ENCODE results near the gene PLEKHG4.
A peak's percentile ranks its signal among the peaks of the same experiment; 100 is the strongest.

PLEKHG4 gene

DNA sequence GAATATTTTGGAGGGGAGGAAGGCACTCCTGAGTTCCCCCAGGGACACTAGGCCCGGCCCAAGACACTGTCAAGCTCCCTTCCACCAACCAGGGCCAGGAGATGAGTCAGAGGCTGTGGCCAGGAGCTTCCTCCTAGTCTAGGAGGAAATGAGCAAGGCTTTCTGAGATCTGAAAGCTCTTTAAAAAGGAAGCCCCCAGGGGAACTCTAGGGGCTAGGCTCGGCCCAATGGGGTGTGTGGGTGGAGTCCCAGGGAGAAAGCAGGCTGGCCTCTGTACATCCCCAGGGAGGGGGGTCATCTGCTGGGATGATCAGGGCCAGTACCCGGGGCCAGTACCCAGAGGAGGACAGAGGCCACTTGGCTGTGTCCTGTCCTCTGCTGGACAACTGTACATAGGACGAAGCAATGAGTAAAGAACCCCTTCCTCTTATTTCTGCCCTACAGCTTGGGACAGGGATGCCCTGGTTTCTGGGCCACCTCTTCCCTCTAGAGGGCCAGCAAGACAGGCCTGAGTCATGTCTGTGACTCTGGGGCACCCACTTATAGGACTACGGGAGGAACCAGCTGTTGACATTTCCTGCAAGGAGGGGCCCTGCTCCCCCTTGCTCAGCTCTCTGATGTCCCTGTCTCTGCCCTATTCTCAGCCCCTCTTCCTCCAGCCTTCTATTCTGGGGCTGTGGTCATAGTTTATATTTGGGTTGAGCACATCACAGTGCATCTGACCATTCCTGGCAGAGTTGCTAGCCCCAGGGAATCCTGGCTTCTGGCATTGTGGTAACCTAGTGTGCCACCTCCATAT is 34.7 kb upstream of the PLEKHG4 start:
- peak; percentile 58 for DNase-seq (ENCODE audit: low read depth)

DNA sequence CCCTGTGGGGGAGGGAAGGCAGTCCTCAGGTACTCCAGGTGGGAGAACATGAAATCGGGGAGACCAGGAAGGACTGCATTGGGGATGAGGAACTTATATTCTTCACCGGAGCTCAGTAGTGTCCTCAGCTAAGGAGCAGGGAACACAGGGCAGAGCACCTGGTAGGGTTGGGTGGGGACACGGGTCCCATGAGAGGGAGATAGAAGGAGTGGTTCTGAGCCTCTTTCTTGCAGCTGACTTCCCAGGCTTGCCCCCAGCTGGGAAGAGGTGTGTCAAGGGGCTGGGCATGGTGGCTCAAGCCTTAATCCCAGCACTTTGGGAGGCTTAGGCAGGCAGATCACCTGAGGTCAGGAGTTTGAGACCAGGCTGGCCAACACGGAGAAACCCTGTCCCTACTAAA is 34.1 kb upstream of the PLEKHG4 start:
- DNase-seq (ENCODE audit: low read depth): no peak

DNA sequence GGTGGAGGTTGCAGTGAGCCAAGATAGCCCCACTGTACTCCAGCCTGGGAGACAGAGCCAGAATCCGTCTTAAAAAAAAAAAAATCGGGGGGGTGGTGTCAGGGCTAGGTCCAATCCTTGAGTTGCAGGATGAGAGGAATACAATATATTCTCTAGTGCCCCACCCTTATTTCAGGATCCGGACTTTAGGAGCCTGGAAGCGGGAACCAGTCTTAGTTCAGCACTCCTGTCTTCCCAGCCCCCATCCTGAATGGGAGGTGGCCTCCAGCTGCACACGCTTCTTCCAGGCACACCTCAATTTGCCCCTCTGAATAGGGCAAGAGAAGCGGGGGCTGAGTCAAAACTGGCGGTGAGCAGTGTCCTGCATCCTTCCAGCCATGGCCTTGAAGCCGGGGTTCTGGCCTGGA is 33.7 kb upstream of the PLEKHG4 start:
- no peak for DNase-seq (ENCODE audit: low read depth)

DNA sequence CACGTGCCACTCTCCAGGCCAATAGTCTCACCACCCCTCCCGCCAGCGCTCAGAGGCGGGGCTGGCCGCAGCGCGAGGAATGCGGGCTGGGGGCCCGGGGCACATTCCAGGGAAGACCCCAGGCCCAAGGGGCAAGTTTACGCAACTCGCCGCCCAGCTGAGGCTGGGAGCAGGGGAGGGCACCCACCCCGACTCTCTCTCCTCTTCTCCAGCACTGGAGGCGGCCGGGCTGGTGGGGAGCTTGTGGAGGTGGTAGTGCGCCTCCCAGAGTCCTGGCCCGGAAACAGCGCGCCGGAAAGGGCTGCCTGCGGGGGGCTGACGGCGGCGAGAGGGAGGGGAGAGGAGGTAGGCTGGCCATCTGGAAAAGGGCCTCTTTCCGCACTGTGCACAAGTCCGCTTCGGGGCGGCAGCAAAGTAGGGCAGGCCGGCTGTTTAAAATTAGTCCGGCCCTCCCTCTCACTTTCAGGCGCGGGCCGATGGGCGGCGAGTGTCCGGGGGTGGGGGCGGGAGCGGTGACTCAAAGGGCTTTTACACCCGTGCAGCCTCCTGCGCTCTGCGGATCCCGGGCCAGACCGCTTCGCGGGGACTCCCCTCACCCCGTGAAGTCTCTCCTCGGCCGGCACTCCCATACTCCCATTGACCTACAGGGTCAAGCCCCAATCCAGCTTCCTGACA is 33.1 kb upstream of the PLEKHG4 start:
- DNase-seq (ENCODE audit: low read depth): peak; percentile 25

DNA sequence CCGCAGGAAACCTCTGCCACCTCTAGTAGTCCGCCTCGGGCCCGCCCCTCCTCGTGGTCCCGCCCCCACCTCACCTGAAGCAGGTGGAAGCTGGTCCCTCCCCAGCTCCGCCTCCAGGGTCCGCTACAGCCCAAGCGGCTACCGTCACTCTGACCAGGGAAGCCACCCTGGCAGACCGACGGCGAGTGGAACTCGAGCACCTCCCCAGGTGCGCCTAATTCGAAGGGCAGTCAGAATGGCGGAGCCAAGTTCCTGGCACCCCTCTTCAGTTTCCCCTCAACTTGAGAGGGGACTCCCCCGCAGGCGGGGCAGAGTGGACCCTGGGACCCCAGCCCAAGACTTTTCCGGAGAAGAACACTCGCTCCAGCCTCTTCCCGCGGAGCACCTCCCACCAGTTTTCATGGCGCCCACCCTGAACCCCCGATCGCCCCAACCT is 32.6 kb upstream of the PLEKHG4 start:
- no peak for DNase-seq (ENCODE audit: low read depth)

DNA sequence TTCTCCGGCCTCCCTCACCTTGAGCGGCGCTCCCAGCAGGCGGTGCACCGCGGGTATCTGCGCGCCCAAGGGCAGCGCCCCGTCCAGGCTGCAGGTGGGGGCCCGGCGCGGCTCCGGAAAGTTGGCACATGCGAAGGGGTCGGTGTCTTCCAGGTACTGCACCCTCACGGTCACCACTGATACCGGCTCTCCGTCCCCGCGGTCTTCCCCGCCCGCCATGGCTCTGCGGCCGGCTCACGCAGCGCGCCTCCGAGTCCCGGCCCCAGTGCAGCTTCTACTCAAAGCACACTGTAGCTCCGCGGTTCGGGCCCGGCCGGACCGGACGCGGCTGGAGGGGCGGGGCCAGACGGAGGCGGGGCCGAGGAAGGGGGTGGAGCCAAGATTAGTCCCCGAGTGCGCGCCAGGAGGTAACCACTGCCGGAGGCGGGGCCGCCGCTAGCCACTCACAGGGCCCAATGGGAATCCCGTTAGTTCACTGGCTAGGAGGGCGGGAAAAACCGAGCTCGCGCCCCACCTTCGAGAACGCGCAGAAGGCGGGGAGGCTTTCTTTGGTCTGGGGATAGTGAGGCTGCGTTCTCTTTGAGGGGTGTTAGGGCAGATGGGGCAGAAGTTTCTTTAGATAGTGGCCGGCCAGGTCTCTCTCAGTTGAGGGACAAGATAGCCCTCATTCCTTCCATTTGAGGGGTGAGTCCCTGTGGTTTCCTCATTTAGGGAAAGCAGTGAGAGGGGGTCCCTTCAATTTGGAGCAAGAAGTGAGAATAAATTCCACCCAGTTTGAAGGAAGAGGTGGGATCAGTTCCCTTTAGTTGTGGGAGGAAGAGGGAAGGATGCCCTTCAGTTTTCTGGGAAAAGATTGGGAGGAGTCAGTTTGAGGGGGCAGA is 31.9 kb upstream of the PLEKHG4 start, which contains the start of gene FHOD1:
Gene FHOD1, minus strand, starts transcription at position 290 of the 881 bp plus-strand sequence. Its CDS starts 71 bp downstream, at position 219.
- peak; percentile 92 for DNase-seq (ENCODE audit: low read depth)

DNA sequence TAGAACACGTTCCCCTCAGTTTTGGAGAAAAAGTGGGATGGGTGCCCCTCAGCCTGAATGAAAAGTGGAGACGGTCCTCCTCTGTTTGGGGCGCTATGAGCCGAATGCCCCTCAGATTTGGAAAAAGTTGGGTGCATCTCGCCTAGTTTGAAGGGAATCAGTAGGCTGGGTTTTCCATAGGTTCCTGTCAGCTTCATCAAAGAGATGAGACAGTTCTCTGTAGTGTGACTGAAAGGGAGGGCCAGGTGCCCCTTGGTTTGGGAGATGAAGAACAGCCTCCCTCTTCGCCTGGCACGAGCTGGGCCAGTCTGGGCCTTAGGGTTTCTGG is 31.3 kb upstream of the PLEKHG4 start:
- no peak for DNase-seq (ENCODE audit: low read depth)

DNA sequence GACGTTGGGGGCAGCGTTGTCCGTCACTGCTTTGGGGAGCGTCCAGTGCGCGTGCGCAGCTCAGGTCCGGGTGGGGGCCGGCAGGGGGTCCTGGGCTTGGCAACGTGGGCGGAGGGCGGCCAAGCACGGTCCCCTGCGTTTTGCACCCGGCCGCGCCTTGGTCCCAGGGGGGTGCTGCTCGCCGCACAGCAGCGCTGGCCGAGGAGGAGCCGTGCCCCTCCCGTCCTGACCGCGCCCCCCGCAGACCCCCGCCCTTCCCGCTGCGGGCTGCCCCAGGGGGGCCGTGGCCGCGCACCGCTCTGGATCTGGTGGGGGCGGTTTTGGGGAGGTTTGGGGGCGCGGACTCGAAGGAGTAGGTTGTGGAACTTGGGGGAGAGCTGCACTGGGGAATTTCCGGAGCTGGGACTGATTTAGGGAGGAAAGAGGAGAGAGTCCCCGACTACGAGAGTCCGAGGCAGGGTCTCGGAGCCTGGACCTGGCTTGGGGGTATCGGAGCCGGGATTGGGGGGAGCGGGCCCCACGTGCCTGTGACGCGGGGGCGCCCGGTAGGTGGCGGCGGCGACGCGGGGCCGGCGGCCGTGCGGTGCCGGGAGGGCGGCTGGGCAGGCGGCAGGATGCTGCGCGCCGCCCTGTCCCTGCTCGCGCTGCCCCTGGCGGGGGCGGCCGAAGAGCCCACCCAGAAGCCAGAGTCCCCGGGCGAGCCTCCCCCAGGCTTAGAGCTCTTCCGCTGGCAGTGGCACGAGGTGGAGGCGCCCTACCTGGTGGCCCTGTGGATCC is 30.7 kb upstream of the PLEKHG4 start, which contains the start of gene SLC9A5:
Gene SLC9A5, plus strand, starts transcription at position 579 of the 777 bp plus-strand sequence. Its CDS starts 36 bp downstream, at position 615.
- DNase-seq (ENCODE audit: low read depth): no peak

DNA sequence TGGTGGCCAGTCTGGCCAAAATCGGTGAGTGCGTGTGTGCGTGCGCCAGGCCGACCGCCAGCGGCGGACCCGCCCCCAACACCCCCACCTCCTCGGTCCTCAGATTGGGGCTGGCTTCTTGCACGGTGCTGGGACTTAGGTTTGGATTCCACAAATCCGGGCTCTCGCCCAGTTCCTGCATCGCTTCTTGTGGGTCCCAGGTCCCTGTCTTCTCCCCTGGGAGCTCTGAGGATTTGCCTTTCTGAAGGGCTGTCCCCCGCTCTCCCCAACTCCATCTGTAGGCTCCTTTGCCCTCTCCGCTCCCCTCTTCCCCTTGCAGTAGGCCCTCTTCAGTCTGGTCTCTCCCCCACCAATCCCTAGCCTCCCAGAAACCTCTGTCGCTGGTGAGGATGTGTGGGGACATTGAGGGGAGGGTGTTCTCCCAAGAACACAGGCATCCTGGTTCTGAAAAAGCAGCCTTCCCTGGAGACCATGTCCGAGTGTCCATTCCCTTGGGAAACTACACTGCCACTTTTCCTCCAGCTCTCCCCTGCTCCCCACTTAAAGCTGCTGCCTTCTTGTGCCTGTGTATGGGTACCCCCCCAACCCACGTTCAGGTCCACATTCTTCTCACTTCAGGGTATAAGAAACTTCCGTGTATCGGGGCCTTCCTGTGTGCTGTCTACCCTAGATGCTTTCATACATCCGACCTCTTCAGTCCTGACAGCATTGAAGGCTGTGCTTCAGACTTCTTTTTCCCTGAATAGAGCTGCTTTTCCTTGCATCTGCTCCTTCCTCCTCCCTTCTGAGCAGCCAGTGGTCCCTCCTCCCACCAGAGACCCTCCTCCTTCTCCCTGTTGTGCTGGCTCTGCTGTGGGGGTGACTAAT is 29.9 kb upstream of the PLEKHG4 start:
- no peak for DNase-seq (ENCODE audit: low read depth)

DNA sequence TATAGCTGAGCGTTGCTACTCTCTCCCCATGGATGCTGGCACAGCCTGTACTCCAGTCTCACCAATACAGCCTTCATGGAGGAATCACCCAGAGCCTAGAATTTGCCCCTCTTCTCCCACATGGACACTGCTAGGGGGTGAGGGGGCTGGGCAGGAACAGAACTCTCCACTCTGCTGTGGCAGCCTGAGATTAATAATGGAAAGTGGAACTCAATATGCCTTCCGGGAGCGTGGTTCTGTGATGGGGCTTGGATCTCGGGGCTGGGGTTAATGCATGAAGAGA is 29.3 kb upstream of the PLEKHG4 start:
- no peak for DNase-seq (ENCODE audit: low read depth)

DNA sequence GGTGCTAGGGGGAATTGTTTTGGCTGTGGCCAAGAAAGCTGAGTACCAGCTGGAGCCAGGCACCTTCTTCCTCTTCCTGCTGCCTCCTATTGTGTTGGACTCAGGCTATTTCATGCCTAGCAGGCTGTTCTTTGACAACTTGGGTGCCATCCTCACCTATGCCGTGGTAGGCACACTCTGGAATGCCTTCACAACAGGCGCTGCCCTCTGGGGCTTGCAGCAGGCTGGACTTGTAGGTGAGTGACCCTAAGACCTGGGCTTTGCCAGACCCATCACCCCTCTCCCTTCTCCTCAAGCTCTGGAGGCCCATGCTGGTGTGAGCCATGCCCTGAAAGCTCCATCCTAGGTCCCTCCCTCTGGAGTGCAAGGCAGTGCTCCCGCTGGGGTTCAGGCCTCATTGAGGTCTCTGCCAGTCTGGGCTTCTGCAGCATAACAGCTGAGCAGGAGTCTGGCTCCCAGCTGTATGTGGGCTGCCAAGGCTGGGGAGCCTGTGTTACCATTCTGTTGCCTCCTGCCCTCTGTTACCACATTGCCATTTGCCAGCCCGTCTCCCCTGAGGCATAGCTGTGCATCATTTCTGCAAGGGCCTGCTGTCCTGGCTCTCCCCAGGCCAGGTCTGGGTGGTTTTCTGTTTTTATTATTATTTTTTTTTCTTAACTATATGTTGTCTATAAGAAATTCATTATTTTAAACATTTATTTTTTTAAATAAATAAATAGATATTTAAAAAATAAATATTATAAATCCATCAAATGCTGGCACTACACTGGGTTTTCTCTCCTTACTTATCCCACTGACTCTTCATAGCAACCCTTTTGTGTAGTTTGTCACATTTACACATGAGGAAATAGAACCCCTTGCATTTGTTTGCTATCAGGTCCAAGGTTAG is 26.5 kb upstream of the PLEKHG4 start:
- no peak for DNase-seq (ENCODE audit: low read depth)

DNA sequence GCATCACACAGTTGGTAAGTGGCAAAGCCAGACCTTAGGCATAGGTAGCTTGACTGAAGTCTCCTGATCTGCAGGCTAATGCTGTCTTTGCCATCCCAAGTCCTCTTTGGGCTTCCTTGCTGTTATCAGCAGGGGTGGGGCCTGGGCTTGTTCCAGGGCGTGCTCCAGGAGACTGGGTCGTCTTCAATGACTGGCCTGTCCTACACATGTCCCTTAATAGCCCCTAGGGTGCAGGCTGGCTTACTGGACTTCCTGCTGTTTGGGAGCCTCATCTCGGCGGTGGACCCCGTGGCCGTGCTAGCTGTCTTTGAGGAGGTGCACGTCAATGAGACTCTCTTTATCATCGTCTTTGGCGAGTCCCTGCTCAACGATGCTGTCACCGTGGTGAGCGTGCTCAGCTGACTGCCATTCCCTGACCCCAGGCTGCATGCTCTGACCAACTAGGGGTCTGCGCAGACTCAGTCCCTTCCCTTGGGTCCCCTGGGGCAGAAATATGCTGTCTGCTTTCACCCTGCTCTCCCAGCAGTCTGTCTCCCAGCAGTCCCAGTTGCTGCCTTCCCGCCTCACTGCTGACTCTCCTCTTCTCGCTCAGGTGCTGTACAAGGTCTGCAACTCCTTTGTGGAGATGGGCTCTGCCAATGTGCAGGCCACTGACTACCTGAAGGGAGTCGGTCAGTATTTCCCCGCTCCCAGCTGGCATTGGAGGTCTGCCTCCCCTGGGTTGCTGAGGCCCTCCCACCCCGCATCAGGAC is 24.4 kb upstream of the PLEKHG4 start:
- DNase-seq (ENCODE audit: low read depth): no peak

DNA sequence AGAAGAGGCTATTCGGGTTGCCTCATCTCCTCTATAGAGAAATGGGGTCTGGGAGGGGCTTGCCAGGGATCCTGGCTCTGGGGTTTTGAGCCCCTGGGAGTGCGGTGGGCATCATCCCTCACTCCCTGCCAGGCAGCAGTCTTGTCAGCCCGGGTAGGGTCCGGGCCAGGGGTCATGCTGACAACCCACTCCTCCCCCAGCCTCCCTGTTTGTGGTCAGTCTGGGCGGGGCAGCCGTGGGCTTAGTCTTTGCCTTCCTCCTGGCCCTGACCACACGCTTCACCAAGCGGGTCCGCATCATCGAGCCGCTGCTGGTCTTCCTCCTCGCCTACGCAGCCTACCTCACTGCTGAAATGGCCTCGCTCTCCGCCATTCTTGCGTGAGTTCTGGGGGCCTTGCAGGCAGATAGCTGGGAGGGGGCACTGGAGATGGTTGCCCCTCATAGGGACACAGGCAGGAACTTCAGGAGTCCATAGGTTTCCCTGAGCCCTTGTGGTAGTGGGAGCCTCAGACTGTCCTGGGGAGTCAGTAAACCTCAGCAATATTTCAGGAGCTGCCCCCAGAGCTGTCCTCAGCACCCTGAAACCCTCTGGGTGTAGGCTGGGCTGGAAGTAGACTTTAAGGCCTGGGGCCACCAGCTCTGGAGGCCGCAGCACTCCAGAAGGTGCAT is 23.6 kb upstream of the PLEKHG4 start:
- no peak for DNase-seq (ENCODE audit: low read depth)

DNA sequence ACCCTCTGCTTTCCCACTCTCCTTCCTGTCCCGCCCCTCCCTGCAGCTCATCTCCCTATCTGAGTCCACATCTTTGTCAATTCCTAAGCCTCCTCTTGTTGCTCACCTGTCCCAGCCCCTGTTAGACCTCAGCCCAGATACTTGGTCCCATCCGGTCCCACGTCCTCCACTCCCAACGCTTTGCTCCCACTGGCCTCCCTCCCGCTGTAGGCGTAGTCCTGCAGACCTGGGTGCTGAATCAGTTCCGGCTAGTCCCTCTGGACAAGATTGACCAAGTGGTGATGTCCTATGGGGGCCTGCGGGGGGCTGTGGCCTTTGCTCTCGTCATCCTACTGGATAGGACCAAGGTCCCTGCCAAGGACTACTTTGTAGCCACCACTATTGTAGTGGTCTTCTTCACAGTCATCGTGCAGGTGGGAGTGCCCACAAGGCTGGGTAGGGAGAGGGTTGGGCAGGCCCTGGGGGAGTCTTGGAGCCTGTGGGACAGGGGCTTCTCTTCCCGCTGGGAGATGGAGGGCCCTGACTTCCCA is 22.6 kb upstream of the PLEKHG4 start:
- DNase-seq (ENCODE audit: low read depth): no peak

DNA sequence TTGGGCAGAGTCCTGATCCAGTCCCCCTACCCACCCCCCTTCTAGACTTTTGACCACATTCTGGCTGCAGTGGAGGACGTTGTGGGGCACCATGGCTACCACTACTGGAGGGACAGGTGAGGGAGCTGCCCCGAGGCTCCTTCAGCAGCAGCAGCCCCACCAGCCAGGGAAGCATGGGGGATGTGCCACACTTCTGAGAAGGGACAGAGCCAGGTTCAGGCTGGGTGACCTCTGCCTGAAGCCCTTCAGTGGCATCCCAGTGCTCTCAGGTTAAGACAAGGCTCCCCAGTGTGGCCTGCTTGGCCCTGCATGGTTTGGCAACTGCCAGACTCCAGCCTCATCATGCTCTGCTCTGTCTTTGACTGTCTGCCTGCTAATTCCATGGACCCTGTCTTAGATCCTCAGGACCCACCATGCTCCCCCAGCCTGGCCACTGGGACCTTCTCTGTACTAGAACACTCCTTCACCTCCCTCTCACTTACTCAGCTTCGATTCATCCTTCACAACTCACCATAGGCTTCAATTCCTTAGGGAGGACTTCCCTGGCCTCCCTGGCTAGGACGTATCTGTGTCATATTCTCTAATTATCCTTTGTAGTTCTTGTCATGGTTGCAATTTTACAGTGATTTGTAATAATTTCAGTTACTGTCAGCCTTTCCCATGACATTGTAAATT is 21.7 kb upstream of the PLEKHG4 start:
- no peak for DNase-seq (ENCODE audit: low read depth)

DNA sequence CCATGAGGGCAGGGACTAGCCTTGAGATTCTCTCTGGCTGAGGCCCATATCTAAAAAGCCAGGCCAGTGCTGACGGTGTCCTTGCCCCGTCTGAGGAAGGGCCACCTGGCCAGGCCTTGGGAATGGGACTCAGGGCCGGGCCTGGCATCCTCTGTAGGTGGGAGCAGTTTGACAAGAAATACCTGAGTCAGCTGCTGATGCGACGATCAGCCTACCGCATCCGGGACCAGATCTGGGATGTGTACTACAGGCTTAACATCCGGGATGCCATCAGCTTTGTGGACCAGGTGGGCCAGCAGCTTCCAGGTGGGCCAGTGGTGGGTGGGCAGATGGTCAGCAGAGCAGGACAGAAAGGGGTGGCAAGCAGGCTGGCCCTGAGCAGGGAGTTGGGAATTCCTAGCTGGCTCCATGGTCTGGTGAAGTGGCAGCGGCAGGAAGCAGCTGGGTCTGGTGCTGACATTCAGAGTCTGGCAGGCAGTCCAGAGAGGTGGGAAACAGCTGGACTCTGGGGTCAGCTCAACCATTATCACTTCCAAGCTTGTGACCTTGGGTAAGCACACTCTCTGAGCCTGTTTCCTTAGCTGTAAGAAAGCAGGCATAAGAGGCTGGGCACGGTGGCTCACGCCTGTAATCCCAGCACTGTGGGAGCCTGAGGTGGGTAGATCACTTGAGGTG is 21.0 kb upstream of the PLEKHG4 start:
- DNase-seq (ENCODE audit: low read depth): no peak

DNA sequence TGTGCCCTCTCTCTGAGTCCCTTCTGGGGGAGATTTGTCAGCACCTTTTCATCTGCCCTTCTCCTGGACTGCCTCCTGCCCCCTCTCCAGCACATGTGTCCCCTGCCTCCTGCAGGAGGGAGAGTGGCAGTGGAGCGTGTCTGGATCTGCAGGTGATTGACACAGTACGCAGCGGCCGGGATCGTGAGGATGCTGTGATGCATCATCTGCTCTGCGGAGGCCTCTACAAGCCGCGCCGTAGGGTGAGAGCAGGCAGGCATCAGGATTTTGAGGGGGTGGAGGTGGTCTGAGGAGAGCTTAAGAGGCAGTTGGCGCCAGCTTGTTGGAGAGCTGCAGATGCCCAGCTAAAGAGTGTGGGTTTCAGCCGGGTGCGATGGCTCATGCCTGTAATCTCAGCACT is 19.6 kb upstream of the PLEKHG4 start:
- no peak for DNase-seq (ENCODE audit: low read depth)

Data from activated T-helper 1 cell treated with Interleukin-2 at 50 U/mL for 16 hours (primary cell).